22Rv1 (cell line): ENCODE data around the gene FOXI1.

Experiments
- ZFX ChIP-seq: fragments of 450-650 bp; IDR thresholded peaks from 2 replicates; pipeline ENCODE4 v1.6.1; 2017; ENCODE audit warnings: antibody characterized with exemption, borderline replicate concordance
- TF ChIP-seq, protein P1 (sequence below): fragments of 450-650 bp; IDR thresholded peaks from 2 replicates; pipeline ENCODE4 v1.5.1; 2017; ENCODE audit warnings: mild to moderate bottlenecking

DNA sequence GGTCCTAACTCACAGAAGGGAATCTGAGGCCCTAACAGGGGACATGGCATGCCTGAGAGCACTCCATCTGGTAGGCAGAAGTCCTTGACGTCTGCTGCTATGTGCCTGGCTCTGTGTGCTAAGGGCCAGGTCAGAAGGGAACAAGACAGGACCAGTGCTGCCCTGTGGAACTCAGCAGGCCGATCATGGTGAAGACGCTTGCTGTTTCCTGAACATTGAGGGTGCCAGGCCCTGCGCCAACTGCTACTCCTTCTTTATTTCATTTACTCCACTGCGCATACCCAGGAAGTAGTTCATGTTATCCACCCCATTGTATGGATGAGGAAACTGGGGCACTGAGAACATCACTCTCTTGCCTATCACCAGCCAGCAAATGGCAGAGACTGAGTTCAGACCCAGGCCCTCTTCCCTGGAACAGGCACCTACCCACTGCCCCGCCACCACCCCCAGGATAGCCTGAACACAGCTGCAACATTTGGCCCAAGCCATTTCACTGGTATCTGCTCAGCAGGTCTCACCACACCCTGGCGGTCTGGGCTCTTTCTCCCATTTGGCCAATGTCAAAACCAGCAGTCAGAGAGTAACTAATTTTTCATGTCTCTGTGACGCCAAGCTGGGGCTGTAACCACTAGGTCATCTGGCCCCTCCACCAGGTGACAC is 24.8 kb upstream of the FOXI1 start:
- TF ChIP-seq, protein P1, sequence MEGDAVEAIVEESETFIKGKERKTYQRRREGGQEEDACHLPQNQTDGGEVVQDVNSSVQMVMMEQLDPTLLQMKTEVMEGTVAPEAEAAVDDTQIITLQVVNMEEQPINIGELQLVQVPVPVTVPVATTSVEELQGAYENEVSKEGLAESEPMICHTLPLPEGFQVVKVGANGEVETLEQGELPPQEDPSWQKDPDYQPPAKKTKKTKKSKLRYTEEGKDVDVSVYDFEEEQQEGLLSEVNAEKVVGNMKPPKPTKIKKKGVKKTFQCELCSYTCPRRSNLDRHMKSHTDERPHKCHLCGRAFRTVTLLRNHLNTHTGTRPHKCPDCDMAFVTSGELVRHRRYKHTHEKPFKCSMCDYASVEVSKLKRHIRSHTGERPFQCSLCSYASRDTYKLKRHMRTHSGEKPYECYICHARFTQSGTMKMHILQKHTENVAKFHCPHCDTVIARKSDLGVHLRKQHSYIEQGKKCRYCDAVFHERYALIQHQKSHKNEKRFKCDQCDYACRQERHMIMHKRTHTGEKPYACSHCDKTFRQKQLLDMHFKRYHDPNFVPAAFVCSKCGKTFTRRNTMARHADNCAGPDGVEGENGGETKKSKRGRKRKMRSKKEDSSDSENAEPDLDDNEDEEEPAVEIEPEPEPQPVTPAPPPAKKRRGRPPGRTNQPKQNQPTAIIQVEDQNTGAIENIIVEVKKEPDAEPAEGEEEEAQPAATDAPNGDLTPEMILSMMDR = no peak
- TF ChIP-seq ZFX = no peak
